ENCODE measurements around the gene EDC4. TPM values are rescaled to one million over a fixed set of nuclear protein-coding genes. Genes with fewer than 3 reads are reported as not detected.
"Not testable (repeated sequence)": the region's sequence is repeated elsewhere in the genome, so short reads cannot be mapped to it uniquely, and the experiment has no call there.

Gene EDC4
- polyA plus RNA-seq, 10 donors: 85.2 to 115 (median 100) TPM

DNA sequence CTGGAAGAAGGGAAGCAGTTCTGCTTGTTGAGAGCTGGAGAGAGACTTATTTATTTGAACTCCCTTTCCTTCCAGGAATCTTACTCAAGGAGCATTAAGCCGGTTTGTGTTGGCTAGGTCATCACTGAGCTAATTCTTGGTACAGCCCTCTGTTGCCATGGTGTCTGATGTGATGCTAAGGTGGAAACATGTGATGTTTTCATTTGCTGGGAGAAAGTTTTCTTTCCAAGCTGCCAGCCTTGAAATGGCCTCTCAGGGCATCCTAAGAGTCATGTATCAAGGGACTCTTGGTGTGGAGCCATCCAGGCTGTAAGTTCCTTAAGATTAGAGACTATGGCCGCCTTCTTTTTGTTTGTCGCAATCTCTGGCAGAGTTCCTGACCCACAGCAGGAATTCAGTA, 24.4 kb downstream of the EDC4 start:
- DNase-seq: no peak

- no peak for DNase-seq
These were observed 28.9 kb downstream of the EDC4 start for GRCh38 chr16:67901734-67902133.

DNA sequence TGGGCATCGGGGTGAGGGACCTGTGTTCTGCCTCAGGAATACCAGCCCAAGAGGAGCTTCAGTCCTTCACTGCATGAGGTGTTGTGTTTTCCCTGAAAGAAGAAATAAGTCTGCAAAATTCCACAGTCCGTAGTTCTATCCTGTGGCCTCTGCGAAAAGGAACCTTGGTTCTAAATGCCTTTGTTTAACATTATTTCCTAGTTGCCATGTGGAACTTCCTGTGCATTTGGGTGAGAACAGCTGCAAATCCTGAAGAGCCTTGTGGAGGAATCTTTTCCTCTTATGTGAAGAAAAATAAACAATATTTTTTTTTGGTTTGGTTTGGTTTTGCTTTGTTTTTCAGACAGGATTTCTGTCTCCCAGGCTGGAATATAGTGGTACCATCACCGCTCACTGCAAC, 30.0 kb downstream of the EDC4 start:
- DNase-seq: no peak

DNA sequence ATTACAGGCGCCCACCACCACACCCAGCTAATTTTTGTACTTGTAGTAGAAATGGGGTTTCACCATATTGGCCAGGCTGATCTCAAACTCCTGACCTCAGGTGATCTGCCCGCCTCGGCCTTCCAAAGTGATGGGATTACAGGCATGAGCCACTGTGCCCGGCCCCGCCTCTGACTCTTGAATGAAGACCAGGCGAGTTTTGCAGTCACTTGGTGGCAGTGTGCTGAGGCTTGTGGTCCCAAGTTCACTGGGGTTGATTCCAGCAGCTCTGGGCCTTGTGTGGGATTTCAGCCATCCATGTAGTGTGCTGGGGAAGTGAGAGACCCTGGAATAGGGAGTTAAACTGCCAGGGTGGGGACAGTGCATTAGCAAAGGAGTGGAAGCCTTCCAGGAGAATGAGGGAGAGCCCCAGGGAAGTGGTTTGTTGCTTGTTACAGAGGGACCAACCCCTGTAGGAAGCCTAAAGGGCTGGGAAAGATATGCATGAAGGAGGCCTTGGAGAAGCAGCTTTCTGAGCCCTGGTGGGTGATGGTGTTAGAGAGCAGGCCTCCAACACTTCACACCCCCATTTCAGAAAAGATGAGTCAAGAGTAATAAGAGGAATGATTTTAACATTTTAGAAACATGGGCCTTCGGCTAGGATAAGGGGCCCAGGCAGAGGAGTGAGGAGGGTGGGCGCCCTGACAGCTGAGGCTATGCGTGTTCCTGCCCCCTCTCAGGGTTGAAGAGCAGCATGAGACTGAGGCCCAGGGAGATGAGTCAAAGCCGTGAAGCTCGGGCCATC, 34.7 kb downstream of the EDC4 start:
- no peak for DNase-seq

DNA sequence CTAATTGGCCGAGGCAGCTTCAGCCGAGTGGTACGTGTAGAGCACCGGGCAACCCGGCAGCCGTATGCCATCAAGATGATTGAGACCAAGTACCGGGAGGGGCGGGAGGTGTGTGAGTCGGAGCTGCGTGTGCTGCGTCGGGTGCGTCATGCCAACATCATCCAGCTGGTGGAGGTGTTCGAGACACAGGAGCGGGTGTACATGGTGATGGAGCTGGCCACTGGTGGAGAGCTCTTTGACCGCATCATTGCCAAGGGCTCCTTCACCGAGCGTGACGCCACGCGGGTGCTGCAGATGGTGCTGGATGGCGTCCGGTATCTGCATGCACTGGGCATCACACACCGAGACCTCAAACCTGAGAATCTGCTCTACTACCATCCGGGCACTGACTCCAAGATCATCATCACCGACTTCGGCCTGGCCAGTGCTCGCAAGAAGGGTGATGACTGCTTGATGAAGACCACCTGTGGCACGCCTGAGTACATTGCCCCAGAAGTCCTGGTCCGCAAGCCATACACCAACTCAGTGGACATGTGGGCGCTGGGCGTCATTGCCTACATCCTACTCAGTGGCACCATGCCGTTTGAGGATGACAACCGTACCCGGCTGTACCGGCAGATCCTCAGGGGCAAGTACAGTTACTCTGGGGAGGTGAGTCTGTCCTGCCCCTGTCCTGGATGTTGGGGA, 36.3 kb downstream of the EDC4 start:
- no peak for DNase-seq

GRCh38 chr16:67910158-67910557, 37.3 kb downstream of the EDC4 start:
- peak in 2 of 3 donors; percentile 46 to 65 for DNase-seq

GRCh38 chr16:67914758-67915495, 42.1 kb downstream of the EDC4 start:
- DNase-seq: no peak

GRCh38 chr16:67915496-67915769, 42.6 kb downstream of the EDC4 start:
- not testable (repeated sequence) for DNase-seq

DNA sequence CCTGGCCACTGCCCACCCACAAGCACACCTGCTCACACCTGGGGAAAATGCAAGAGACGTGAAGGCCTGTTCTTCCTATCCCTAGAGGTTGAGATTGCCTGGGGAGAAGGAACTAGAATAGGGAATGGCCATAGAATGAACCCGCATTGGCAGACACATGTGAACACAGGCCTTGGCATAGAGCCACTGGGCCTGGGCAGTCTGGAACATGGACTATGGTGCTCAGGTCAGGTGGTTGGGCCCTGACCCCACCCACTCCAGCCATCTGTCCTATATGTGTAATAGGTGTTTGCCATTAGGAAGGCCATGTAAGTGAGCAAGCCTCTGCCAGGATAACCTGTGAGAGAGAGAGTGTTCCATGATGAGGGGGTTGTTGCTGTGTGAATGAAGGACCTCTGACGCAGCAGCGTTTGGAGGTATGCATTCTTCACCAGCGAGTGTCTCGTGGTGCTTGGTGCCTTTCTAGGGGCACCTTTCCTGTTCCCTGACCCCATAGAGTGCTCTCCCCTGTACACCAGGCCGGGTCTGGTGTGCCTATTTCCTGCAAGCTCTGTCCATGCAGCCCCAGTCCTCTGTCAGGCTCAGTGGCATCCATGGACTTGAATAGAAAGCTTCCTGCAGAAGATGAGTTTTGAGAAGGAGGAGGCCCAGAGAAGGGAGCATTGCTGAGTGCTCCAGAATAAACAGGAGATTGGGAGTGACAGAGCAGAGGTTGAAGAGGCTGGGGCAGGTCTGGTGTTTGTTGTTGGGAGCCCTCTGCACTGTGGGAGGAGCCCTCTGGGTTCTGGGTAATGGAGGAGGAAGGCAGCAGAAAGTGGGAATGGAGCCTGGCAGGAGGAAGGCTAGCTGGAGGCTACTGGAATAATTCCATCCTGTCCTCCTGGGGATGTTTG, 43.2 kb downstream of the EDC4 start:
- no peak for DNase-seq

GRCh38 chr16:67917140-67917851, 44.4 kb downstream of the EDC4 start:
- peak in 2 of 3 donors; percentile 48 to 69 for DNase-seq

- no peak for DNase-seq
These were observed 45.0 kb downstream of the EDC4 start for GRCh38 chr16:67917852-67918236.

GRCh38 chr16:67919622-67920221, 46.9 kb downstream of the EDC4 start:
- no peak for DNase-seq

- DNase-seq: no peak
These were observed 49.4 kb downstream of the EDC4 start for GRCh38 chr16:67922221-67922620.

- DNase-seq: no peak
These were observed 49.9 kb downstream of the EDC4 start for GRCh38 chr16:67922740-67923139.

DNA sequence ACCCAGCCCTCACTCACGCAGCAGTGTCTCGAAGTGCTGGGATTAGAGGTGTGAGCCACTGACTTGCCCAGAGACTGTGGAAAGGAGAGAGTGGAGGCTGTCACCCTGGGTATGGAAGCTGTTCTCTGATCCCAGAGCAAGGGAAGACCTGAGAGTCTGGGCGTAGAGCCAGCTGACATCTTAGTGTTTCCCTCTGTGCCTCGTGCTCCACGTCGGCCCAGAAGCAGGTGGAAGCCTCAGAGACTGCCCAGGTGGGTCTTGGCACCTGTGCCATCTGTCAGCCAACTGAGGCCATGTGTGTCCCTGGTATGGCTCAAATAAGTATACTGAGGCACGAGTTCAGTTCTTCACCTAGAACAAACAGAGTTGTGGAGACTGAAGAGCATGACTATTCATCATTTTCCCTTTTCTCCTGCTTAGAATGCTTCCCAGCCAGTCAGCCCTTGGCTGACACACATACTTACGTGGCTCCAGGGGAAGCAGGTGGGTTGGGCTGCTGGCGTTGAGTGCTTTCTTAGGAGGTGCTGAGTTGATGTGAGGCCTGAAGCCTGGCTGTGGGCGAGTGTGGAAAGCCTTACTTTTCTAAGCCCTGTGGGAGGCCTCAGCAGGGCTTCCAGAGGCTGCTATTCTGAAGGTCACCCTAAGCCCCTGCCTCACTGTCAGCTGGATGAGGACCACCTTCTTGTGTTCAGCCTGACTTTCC, 50.7 kb downstream of the EDC4 start:
- peak in 1 of 3 donors; percentile 56 for DNase-seq

DNA sequence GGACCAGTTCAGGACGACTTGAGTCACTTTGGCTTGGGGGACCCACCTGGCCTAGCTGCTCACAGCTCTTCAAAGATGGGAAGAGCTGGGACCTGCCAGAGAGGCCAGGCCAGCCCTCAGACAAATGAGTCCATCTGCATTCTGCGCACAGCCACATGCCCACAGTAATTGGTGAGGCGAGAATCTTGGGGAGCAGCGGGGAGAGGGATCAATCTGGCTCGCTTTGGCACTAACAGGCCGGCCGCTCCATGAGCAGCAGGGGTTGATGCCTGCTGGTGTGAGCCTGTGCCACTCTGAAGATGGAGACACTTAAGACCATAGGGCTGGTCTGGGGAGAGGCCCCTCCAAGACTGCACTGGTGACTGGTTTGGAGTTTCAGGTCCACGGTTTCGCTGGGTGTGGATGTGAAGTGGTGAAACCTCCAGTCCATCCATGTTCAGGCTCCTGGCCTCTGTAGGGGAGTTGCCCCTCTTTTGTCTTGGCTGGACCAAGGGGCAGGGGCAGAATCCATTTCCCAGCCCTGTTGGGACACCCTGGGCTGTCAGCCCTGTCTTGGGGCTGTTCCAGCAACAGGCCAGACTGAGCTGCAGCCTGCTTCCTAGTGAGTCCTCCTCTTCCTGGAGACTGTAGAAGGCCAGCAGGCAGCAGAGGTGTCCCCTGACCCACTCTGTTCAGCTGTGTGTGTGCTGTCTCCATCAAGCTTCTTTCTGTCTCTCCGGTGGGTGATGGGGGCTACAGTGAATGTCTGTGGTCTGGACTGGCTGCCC, 51.5 kb downstream of the EDC4 start:
- DNase-seq: no peak

GRCh38 chr16:67926181-67926750, 53.4 kb downstream of the EDC4 start:
- DNase-seq: no peak

DNA sequence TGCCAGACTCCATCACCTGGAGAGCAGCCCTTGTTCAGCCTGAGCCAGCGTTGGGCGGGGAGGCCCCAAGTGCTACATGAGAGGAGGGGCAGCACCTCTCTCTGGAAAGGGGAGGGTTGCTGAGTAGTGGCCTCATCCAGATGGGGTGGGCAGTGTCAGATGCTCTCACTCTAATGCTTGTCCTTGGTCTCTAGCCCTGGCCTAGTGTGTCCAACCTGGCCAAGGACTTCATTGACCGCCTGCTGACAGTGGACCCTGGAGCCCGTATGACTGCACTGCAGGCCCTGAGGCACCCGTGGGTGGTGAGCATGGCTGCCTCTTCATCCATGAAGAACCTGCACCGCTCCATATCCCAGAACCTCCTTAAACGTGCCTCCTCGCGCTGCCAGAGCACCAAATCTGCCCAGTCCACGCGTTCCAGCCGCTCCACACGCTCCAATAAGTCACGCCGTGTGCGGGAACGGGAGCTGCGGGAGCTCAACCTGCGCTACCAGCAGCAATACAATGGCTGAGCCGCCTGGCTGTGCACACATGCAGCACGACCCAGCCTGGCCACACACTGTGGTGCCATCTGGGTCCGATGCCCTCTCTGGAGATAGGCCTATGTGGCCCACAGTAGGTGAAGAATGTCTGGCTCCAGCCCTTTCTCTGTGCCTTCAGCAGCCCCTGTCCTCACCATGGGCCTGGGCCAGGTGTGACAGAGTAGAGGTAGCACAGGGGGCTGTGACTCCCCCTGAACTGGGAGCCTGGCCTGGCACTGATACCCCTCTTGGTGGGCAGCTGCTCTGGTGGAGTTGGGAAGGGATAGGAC, 54.5 kb downstream of the EDC4 start:
- DNase-seq: no peak

All from muscle of back (tissue), 11 donors.